Right cardiac atrium (tissue), 5 donors: ENCODE measurements around the gene TRIM10. TPM values are rescaled to one million over a fixed set of nuclear protein-coding genes. Genes with fewer than 3 reads are reported as not detected.

Source experiments
- ATAC-seq, 2 donors: fragments of 200-7000 bp; cut with Tn5 transposase; one replicate each; pipeline versions ENCODE4 v1.8.0 to v1.9.1; 2020; ENCODE audit warnings: moderate library complexity in 2 of 2, mild to moderate bottlenecking in 1 of 2
- DNase-seq, 3 donors: peaks; one replicate each; pipeline ENCODE4 v3.0.0-alpha.2; 2020
- H3K27ac ChIP-seq: one replicate; pipeline ENCODE4 v1.5.1; 2013; ENCODE audit warnings: mild to moderate bottlenecking, low read length, control low read depth, moderate library complexity
- H3K27me3 ChIP-seq: one replicate; pipeline ENCODE4 v1.6.1; 2013; ENCODE audit not compliant: control insufficient read depth, insufficient read depth
- H3K4me1 ChIP-seq: one replicate; pipeline ENCODE4 v1.6.1; 2013; ENCODE audit warnings: low read length; ENCODE audit not compliant: control insufficient read depth, insufficient read depth
- H3K4me3 ChIP-seq: one replicate; pipeline ENCODE4 v1.5.1; 2013; ENCODE audit warnings: low read length, control low read depth
- H3K9me3 ChIP-seq: one replicate; pipeline ENCODE4 v1.6.1; 2013; ENCODE audit warnings: low read length; ENCODE audit not compliant: control insufficient read depth
- whole genome bisulfite sequencing: extraction: QIAGEN DNeasy Blood & Tissue Kit; methylation state at CpG from one replicate; pipeline ENCODE4 v1.1.7; 2013; 5-methylcytosine and 5-hydroxymethylcytosine counted together
- intact Hi-C, 4 donors: fragments of 100-400 bp; cut with DNase I; formaldehyde crosslinking; loops; one replicate each; pipeline versions ENCODE4 v1.11.0 to v1.14.0; 2022 to 2023
- polyA plus RNA-seq: library from polyadenylated mRNA; stranded (reverse); fragments of 200-250 nt; gene quantifications from one replicate; pipeline ENCODE4 v1.2.3, GENCODE V29; 2013
- total RNA-seq, 4 donors: library from RNA; stranded (reverse); fragmentation: NEBNext Ultra II Directional; extraction: Animal tissue kit (Norgen Biotek cat#: 25700); gene quantifications; one replicate each; pipeline ENCODE4 v1.2.1, GENCODE V29; 2021
- donor health status: healthy with polysubstance abuse.
- donor health status: DM: no; HTN: yes; CAD: no.
- donor health status: DM: no; HTN: no; CAD: no.
- donor health status: DM: no; HTN: yes; CAD: no; lungs with severe emphysema.
- donor health status: DM: yes; HTN: yes; CAD: no.

TRIM10 gene
- total and polyA plus RNA-seq, 5 donors = not detected

- ATAC-seq = no peak
- H3K27ac ChIP-seq = no peak overlapping the region
- H3K4me1 ChIP-seq = no peaks in the 10 kb centered on the region
- no peak for DNase-seq
- H3K4me3 ChIP-seq = no peak overlapping the region
- no peaks in the 10 kb centered on the region for H3K9me3 ChIP-seq
- WGBS = 92% methylated on average over 1 of the region's 1 CpG
- intact Hi-C loops = no loop called here
- H3K27me3 ChIP-seq = no peaks in the 10 kb centered on the region
Observed at GRCh38 chr6:30195951-30196350, 34.9 kb upstream of the TRIM10 start.

- Histone ChIP-seq H3K4me1 (no peaks in the 10 kb centered on the region), H3K4me3 (no peak overlapping the region), H3K27me3 (no peaks in the 10 kb centered on the region), H3K9me3 (no peaks in the 10 kb centered on the region), H3K27ac (no peak overlapping the region)
- DNase-seq (no peak), ATAC-seq (no peak)
- 89% methylated on average over 8 of the region's 8 CpGs for WGBS
- intact Hi-C loops = no loop called here
Observed at GRCh38 chr6:30194797-30195690, 34.0 kb upstream of the TRIM10 start.

GRCh38 chr6:30192076-30192475 is 31.1 kb upstream of the TRIM10 start:
- Histone ChIP-seq H3K9me3 (no peaks in the 10 kb centered on the region), H3K27me3 (no peaks in the 10 kb centered on the region), H3K27ac (no peak overlapping the region), H3K4me1 (no peaks in the 10 kb centered on the region), H3K4me3 (no peak overlapping the region)
- ATAC-seq (no peak), DNase-seq (no peak)
- 91% methylated on average over 7 of the region's 7 CpGs for WGBS
- intact Hi-C loops = no loop called here

- Histone ChIP-seq H3K9me3 (no peaks in the 10 kb centered on the region), H3K27ac (no peak overlapping the region), H3K4me3 (no peak overlapping the region), H3K4me1 (no peaks in the 10 kb centered on the region), H3K27me3 (no peaks in the 10 kb centered on the region)
- ATAC-seq (no peak), DNase-seq (no peak)
- intact Hi-C loops = no loop called here
- 94% methylated on average over 5 of the region's 5 CpGs for WGBS
Observed at GRCh38 chr6:30188541-30188940, 27.5 kb upstream of the TRIM10 start.

DNA sequence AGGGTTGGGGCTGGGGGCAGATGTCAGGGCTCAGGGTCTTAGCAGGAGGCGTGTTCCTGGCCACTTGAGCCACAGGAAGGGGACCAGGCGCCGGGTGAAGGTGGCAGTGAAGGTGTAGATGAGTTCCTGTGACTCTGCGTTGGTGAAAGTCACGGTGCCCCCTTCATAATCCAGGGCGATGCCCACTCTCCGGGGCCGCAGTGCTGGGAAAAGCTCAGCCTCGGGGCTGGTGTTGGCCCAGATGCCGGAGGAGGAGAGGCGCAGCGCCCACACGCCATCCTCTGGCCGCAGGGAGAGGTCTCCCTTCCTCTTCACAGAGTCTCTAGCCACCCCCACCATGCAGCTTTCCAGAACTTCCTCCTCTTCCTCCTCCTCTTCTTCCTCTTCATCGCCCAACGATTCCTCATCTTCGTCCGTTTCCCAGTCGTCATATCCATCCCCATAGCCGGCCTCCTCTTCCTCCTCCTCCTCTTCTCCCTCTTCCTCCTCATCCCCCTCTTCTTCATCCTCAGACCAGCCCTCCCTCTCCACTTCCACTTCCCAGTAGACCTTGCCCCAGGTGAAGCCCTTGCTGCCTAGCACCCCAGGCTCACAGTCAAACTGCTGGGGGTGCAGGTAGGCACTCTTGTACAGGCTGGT is 25.0 kb upstream of the TRIM10 start:
- Histone ChIP-seq H3K27me3 (no peaks in the 10 kb centered on the region), H3K9me3 (no peaks in the 10 kb centered on the region), H3K4me3 (no peak overlapping the region), H3K4me1 (no peaks in the 10 kb centered on the region), H3K27ac (no peak overlapping the region)
- 90% methylated on average over 20 of the region's 20 CpGs for WGBS
- ATAC-seq = peak in 1 of 2 donors; percentile 27
- DNase-seq = no peak
- intact Hi-C loops = no loop called here

GRCh38 chr6:30184417-30185031 is 23.5 kb upstream of the TRIM10 start:
- Histone ChIP-seq H3K9me3 (no peaks in the 10 kb centered on the region), H3K4me3 (no peak overlapping the region), H3K27me3 (no peaks in the 10 kb centered on the region), H3K4me1 (no peaks in the 10 kb centered on the region), H3K27ac (no peak overlapping the region)
- WGBS = 73% methylated on average over 5 of the region's 5 CpGs
- DNase-seq (no peak), ATAC-seq (no peak)
- intact Hi-C loops = no loop called here

DNA sequence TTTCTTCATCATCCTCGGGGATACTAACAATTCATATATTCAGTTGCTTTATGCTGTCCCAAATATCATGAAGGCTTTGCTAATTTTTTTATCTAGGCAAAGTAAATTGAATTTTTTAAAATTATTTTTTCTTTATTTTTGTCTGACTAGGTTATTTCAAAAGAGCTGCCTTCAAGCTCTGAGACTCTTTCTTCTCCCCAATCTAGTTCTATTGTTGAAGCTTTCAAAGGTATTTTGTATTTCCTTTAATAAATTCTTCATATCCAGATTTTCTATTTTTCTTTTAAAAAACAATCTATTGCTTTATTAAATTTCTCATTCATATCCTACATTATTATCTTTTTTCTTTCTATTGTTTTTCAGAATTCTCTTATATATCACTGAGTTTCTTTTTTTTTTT is 19.1 kb upstream of the TRIM10 start:
- 95% methylated on average over 1 of the region's 1 CpG for WGBS
- Histone ChIP-seq H3K4me3 (no peak overlapping the region), H3K27me3 (no peaks in the 10 kb centered on the region), H3K27ac (no peak overlapping the region), H3K4me1 (no peaks in the 10 kb centered on the region), H3K9me3 (no peaks in the 10 kb centered on the region)
- ATAC-seq (no peak), DNase-seq (no peak)
- intact Hi-C loops = no loop called here

GRCh38 chr6:30178837-30179236 is 17.8 kb upstream of the TRIM10 start:
- H3K27ac ChIP-seq = no peak overlapping the region
- no peak overlapping the region for H3K4me3 ChIP-seq
- intact Hi-C loops = no loop called here
- H3K4me1 ChIP-seq = no peaks in the 10 kb centered on the region
- no peaks in the 10 kb centered on the region for H3K9me3 ChIP-seq
- 0% methylated on average over 1 of the region's 1 CpG for WGBS
- ATAC-seq (no peak), DNase-seq (no peak)
- no peaks in the 10 kb centered on the region for H3K27me3 ChIP-seq

GRCh38 chr6:30175765-30176164 is 14.8 kb upstream of the TRIM10 start:
- no peak for ATAC-seq
- Histone ChIP-seq H3K27me3 (no peaks in the 10 kb centered on the region), H3K9me3 (no peaks in the 10 kb centered on the region), H3K27ac (no peak overlapping the region), H3K4me3 (no peak overlapping the region), H3K4me1 (no peaks in the 10 kb centered on the region)
- no peak for DNase-seq
- intact Hi-C loops = no loop called here
- WGBS = 82% methylated on average over 2 of the region's 2 CpGs

DNA sequence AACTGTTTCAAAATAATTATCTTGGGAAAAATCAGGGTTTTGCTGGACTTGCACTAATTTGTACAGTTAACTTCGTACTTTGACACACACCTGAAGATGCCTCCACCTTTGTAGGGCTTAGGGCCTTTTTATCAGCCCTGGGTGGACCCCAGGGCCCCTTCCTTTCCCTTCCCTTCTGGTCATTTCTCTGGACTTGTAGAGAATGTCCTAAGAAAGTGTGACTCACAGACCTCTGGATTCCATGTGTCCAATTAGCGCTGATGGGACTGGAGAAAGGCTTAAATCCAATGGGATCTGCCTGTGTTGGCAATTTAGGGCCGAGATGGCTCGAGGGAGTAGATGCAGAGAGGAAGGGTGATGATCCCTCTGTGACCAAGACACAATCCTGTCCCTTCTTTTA is 11.7 kb upstream of the TRIM10 start:
- intact Hi-C loops = no loop called here
- no peaks in the 10 kb centered on the region for H3K9me3 ChIP-seq
- H3K27me3 ChIP-seq = no peaks in the 10 kb centered on the region
- H3K4me3 ChIP-seq = no peak overlapping the region
- no peak for ATAC-seq
- H3K4me1 ChIP-seq = no peaks in the 10 kb centered on the region
- no peak for DNase-seq
- WGBS = 86% methylated on average over 4 of the region's 4 CpGs
- H3K27ac ChIP-seq = no peak overlapping the region
